Right ventricle myocardium inferior (tissue), 1 donor: ENCODE results near the gene GPS1. TPM values are rescaled to one million over a fixed set of nuclear protein-coding genes. Genes with fewer than 3 reads are reported as not detected.

ENCODE experiments used
- ATAC-seq: fragments of 200-7000 bp; cut with Tn5 transposase; one replicate; pipeline ENCODE4 v1.9.1; 2020; ENCODE audit warnings: mild to moderate bottlenecking, moderate library complexity
- DNase-seq: peaks from one replicate; pipeline ENCODE4 v3.0.0; 2021; ENCODE audit errors: missing footprints
- intact Hi-C: fragments of 100-400 bp; cut with DNase I; formaldehyde crosslinking; loops from one replicate; pipeline ENCODE4 v1.11.0; 2022
- total RNA-seq: library from RNA; stranded (reverse); fragmentation: NEBNext Ultra II Directional; extraction: Animal tissue kit (Norgen Biotek cat#: 25700); gene quantifications from one replicate; pipeline ENCODE4 v1.2.1, GENCODE V29; 2021
- donor health status: DM: no; HTN: yes; CAD: no; lungs with severe emphysema.

Gene GPS1
- total RNA-seq, 1 donor from 2014 or later = 80.9 TPM

- intact Hi-C loops = no loop called here
- no peak for DNase-seq
- no peak for ATAC-seq
Measured at GRCh38 chr17:82080789-82081464, 29.2 kb downstream of the GPS1 start.

- intact Hi-C loops = no loop called here
Measured at GRCh38 chr17:82081546-82081945, 29.8 kb downstream of the GPS1 start.

GRCh38 chr17:82081966-82082365, 30.3 kb downstream of the GPS1 start:
- DNase-seq = no peak
- intact Hi-C loops = no loop called here
- no peak for ATAC-seq

More at GRCh38 chr17:82081546-82081945, 29.8 kb downstream of the GPS1 start:
- DNase-seq = no peak
- ATAC-seq = no peak

- DNase-seq = no peak
- ATAC-seq = no peak
- intact Hi-C loops = no loop called here
Measured at GRCh38 chr17:82082456-82082855, 30.8 kb downstream of the GPS1 start.

GRCh38 chr17:82083009-82083408, 31.3 kb downstream of the GPS1 start:
- DNase-seq (no peak), ATAC-seq (no peak)
- intact Hi-C loops = no loop called here

- ATAC-seq (no peak), DNase-seq (no peak)
- intact Hi-C loops = no loop called here
Measured at GRCh38 chr17:82083533-82084359, 32.0 kb downstream of the GPS1 start.

GRCh38 chr17:82084373-82085030, 32.8 kb downstream of the GPS1 start:
- intact Hi-C loops = no loop called here
- DNase-seq (no peak), ATAC-seq (no peak)

GRCh38 chr17:82085031-82085861, 33.5 kb downstream of the GPS1 start:
- ATAC-seq (no peak), DNase-seq (peak; percentile 49)
- intact Hi-C loops = no loop called here

GRCh38 chr17:82085931-82086764, 34.5 kb downstream of the GPS1 start:
- intact Hi-C loops = no loop called here
- DNase-seq = peak; percentile 62
- ATAC-seq = no peak

GRCh38 chr17:82086941-82087906, 35.5 kb downstream of the GPS1 start:
- intact Hi-C loops = no loop called here
- DNase-seq = peak; percentile 45
- no peak for ATAC-seq

GRCh38 chr17:82087961-82088837, 36.5 kb downstream of the GPS1 start:
- intact Hi-C loops = no loop called here
- DNase-seq (peak; percentile 65), ATAC-seq (no peak)

GRCh38 chr17:82088838-82089722, 37.4 kb downstream of the GPS1 start:
- DNase-seq (peak; percentile 62), ATAC-seq (no peak)
- intact Hi-C loops = no loop called here

- ATAC-seq (no peak), DNase-seq (peak; percentile 53)
- intact Hi-C loops = no loop called here
Measured at GRCh38 chr17:82089723-82090548, 38.2 kb downstream of the GPS1 start.

GRCh38 chr17:82090549-82091263, 39.0 kb downstream of the GPS1 start:
- intact Hi-C loops = no loop called here
- DNase-seq (peak; percentile 45), ATAC-seq (no peak)
